GM23248 (cell line): ENCODE results near the gene MIEN1. TPM values are rescaled to one million over a fixed set of nuclear protein-coding genes. Genes with fewer than 3 reads are reported as not detected.

Experiments
- DNase-seq: peaks from one replicate; pipeline ENCODE4 v3.0.0-alpha.2; 2015
- H2AFZ ChIP-seq: fragments of 200-600 bp; sonication (generic); 2 replicates; pipeline ENCODE4 v1.6.1; 2016; ENCODE audit warnings: antibody characterized with exemption
- H3F3A ChIP-seq: fragments of 200-600 bp; sonication (generic); 2 replicates; pipeline ENCODE4 v1.6.1; 2016; ENCODE audit warnings: mild to moderate bottlenecking, antibody characterized with exemption, mixed run types; ENCODE audit not compliant: insufficient read depth
- H3K27ac ChIP-seq: fragments of 200-600 bp; sonication (generic); 2 replicates; pipeline ENCODE4 v1.5.1; 2016; ENCODE audit warnings: mild to moderate bottlenecking
- H3K27me3 ChIP-seq: fragments of 200-600 bp; sonication (generic); replicated peaks from 2 replicates; pipeline ENCODE4 v1.6.1; 2016; ENCODE audit warnings: mild to moderate bottlenecking; ENCODE audit not compliant: insufficient read depth
- H3K36me3 ChIP-seq: fragments of 200-600 bp; sonication (generic); 2 replicates; pipeline ENCODE4 v1.6.1; 2016; ENCODE audit warnings: low read depth, mild to moderate bottlenecking
- H3K4me1 ChIP-seq: fragments of 200-600 bp; sonication (generic); 2 replicates; pipeline ENCODE4 v1.6.1; 2016; ENCODE audit warnings: mild to moderate bottlenecking; ENCODE audit not compliant: insufficient read depth
- H3K4me2 ChIP-seq: fragments of 200-600 bp; sonication (generic); one replicate; pipeline ENCODE4 v1.6.1; 2016; ENCODE audit warnings: mild to moderate bottlenecking; ENCODE audit not compliant: unreplicated experiment
- H3K4me3 ChIP-seq: fragments of 200-600 bp; sonication (generic); 2 replicates; pipeline ENCODE4 v1.5.1; 2016; ENCODE audit warnings: mild to moderate bottlenecking
- H3K79me2 ChIP-seq: fragments of 200-600 bp; sonication (generic); 2 replicates; pipeline ENCODE4 v1.6.1; 2016; ENCODE audit warnings: mild to moderate bottlenecking; ENCODE audit not compliant: insufficient read depth
- H3K9ac ChIP-seq: fragments of 200-600 bp; sonication (generic); 2 replicates; pipeline ENCODE4 v1.6.1; 2016; ENCODE audit warnings: mild to moderate bottlenecking
- H3K9me2 ChIP-seq: fragments of 200-600 bp; sonication (generic); 2 replicates; pipeline ENCODE4 v1.6.1; 2016; ENCODE audit warnings: mixed run types, mild to moderate bottlenecking, moderate library complexity; ENCODE audit not compliant: insufficient read depth
- H3K9me3 ChIP-seq: fragments of 200-600 bp; sonication (generic); one replicate; pipeline ENCODE4 v1.6.1; 2017; ENCODE audit warnings: low read depth
- H4K20me1 ChIP-seq: fragments of 200-600 bp; sonication (generic); 2 replicates; pipeline ENCODE4 v1.6.0; 2016; ENCODE audit not compliant: insufficient read depth
- EZH2 ChIP-seq: fragments of 200-600 bp; sonication (generic); IDR thresholded peaks from 2 replicates; pipeline ENCODE4 v1.6.1; 2018; ENCODE audit warnings: antibody characterized with exemption, mild to moderate bottlenecking; ENCODE audit not compliant: insufficient read depth, poor library complexity, severe bottlenecking
- EZH2phosphoT487 ChIP-seq: fragments of 200-600 bp; sonication (generic); IDR thresholded peaks from 2 replicates; pipeline ENCODE4 v1.6.1; 2018; ENCODE audit warnings: antibody characterized with exemption, moderate library complexity, mild to moderate bottlenecking, low read depth; ENCODE audit not compliant: insufficient read depth
- WGBS, 2 experiments: methylation state at CpG; one replicate each; pipeline ENCODE4 v1.1.6; 2015 to 2017; ENCODE audit warnings: low lambda C conversion rate in 2 of 2, low coverage in 1 of 2; ENCODE audit errors: missing lambda C conversion rate in 2 of 2; 5-methylcytosine and 5-hydroxymethylcytosine counted together
- in situ Hi-C: fragments of 300-500 bp; cut with MboI; formaldehyde crosslinking; loops from 2 replicates; pipeline ENCODE4 v1.15.0; 2020
- microRNA-seq: library from miRNA; unstranded; fragments of <30 nt; microRNA quantifications from one replicate; pipeline ENCODE4, GENCODE V29; 2016; ENCODE audit warnings: borderline number of aligned reads
- polyA plus RNA-seq: library from polyadenylated mRNA; unstranded; fragments of >200 nt; fragmentation: Nextera tagmentation; extraction: Ambion mirVana; gene quantifications from 2 replicates; pipeline ENCODE4 v1.2.1, GENCODE V29; 2016
- small RNA-seq: library from RNA; depleted of rRNA; stranded (forward); fragments of <200 nt; gene quantifications from one replicate; pipeline ENCODE3, GENCODE V24; 2014; ENCODE audit warnings: low read depth, low replicate concordance
- total RNA-seq: library from RNA; depleted of rRNA; stranded (reverse); fragments of >200 nt; shearing (Covaris generic); gene quantifications from 2 replicates; pipeline ENCODE4 v1.2.3, GENCODE V29; 2014; rRNA removed

MIEN1 gene
- total and polyA plus RNA-seq, 2 experiments from 2014 or later: 33.6 to 85.4 TPM

GRCh38 chr17:39683295-39683939 lies 46.9 kb downstream of the MIEN1 start:
- DNase-seq: no peak
- Histone ChIP-seq H3K4me3 (no peak overlapping the region), H3F3A (peaks cover 12% of the 10 kb centered on the region), H3K9me2 (0 out of 2 replicates have a peak, but pooled peaks cover under 1% of the 10 kb centered on the region), H3K27me3 (no peaks in the 10 kb centered on the region), H3K9me3 (no peaks in the 10 kb centered on the region), H3K79me2 (no peaks in the 10 kb centered on the region), H4K20me1 (no peaks in the 10 kb centered on the region), H2AFZ (no peak overlapping the region), H3K27ac (no peak overlapping the region), H3K4me2 (no peak overlapping the region), H3K36me3 (no peaks in the 10 kb centered on the region), H3K4me1 (peaks cover 1% of the 10 kb centered on the region; the same call in 1 of the 2 replicates), H3K9ac (no peak overlapping the region)
- WGBS, 2 experiments: 90 to 94% methylated on average over 9 of the region's 9 CpGs
- TF ChIP-seq EZH2phosphoT487: no peak
- in situ Hi-C loops: no loop called here

DNA sequence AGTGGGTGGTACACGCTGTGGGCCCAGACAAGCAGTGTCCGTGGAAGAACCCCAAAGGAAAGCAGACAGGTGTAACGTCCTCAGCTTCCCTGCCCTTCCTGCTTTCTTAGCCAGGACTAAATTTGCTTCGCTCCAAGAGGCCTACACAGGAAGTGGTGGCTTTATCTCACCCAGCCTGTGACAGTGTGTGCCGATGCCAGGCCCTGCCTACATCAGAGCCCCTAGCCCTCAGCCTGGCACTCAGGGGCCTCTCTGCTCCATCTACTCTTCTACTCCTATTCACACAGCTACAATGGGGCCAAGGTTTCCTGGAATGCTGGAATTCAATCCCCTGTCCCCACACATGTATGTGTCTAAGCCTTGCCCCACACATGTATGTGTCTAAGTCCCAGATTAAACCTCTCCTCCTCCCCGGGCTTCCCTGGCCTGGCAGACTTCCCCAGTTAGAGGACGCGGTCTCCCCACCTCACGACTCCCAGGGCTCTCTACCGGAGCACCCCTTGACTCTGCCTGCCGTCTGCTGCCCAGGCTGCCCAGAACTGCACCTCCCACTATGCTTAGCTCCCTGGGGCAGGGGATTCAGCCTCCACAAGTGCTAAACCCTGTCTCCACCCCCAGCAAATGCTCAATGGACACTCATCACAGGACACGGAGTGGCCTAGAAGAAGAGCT lies 50.7 kb downstream of the MIEN1 start:
- TF ChIP-seq EZH2phosphoT487: no peak
- TF ChIP-seq EZH2: no peak
- Histone ChIP-seq H3K9me2 (no peaks in the 10 kb centered on the region), H2AFZ (no peak overlapping the region), H4K20me1 (no peaks in the 10 kb centered on the region), H3K36me3 (no peaks in the 10 kb centered on the region), H3K79me2 (no peaks in the 10 kb centered on the region), H3K9ac (no peak overlapping the region), H3K4me2 (no peak overlapping the region), H3K27me3 (no peaks in the 10 kb centered on the region), H3F3A (no peaks in the 10 kb centered on the region), H3K4me3 (no peak overlapping the region), H3K27ac (no peak overlapping the region), H3K9me3 (no peaks in the 10 kb centered on the region), H3K4me1 (no peaks in the 10 kb centered on the region)
- 78 to 80% methylated on average over 12 of the region's 12 CpGs for WGBS, 2 experiments
- in situ Hi-C loops: no loop called here
- DNase-seq: no peak

Small RNA genes lying within 50 kb of the gene (microRNA-seq; reads per million reads assigned to microRNA genes)
- 3.1 reads per million for gene MIR4728

Small RNA genes lying within 50 kb of the gene (small RNA-seq; reads per million reads assigned to genes)
- not detected for gene MIR4728

Other genes starting within 250 kb of the MIEN1 start
- gene NEUROD2, start 122.6 kb downstream of the MIEN1 start, total RNA-seq: not detected in 2 replicates
- gene NEUROD2, start 122.6 kb downstream of the MIEN1 start, polyA plus RNA-seq: not detected in 2 replicates
- gene PPP1R1B, start 103.6 kb downstream of the MIEN1 start, total RNA-seq: not detected in 2 replicates
- gene PPP1R1B, start 103.6 kb downstream of the MIEN1 start, polyA plus RNA-seq: not detected in 2 replicates
- gene STARD3, start 93.4 kb downstream of the MIEN1 start, total RNA-seq: 34.0 and 41.0 TPM in 2 replicates
- gene STARD3, start 93.4 kb downstream of the MIEN1 start, polyA plus RNA-seq: 32.3 and 34.1 TPM in 2 replicates
- gene TCAP, start 65.2 kb downstream of the MIEN1 start, total RNA-seq: 0.43 TPM in 1 of 2 replicates, not detected in the other
- gene TCAP, start 65.2 kb downstream of the MIEN1 start, polyA plus RNA-seq: not detected in 2 replicates
- not detected in 2 replicates for gene PNMT, start 62.1 kb downstream of the MIEN1 start, total RNA-seq
- gene PNMT, start 62.1 kb downstream of the MIEN1 start, polyA plus RNA-seq: not detected in 2 replicates
- gene PGAP3, start 42.5 kb downstream of the MIEN1 start, total RNA-seq: 14.2 and 15.3 TPM in 2 replicates
- 9.2 and 10.6 TPM in 2 replicates for gene PGAP3, start 42.5 kb downstream of the MIEN1 start, polyA plus RNA-seq
- 45.8 and 55.4 TPM in 2 replicates for gene ERBB2, start 30.5 kb downstream of the MIEN1 start, total RNA-seq
- 28.5 and 30.3 TPM in 2 replicates for gene ERBB2, start 30.5 kb downstream of the MIEN1 start, polyA plus RNA-seq
- gene GRB7, start 7.4 kb upstream of the MIEN1 start, total RNA-seq: 0.25 TPM in 1 of 2 replicates, not detected in the other
- not detected in 2 replicates for gene GRB7, start 7.4 kb upstream of the MIEN1 start, polyA plus RNA-seq
- gene IKZF3, start 133.8 kb upstream of the MIEN1 start, total RNA-seq: not detected in 2 replicates
- 0.09 and 0.11 TPM in 2 replicates for gene IKZF3, start 133.8 kb upstream of the MIEN1 start, polyA plus RNA-seq
- not detected in 2 replicates for gene ZPBP2, start 137.7 kb upstream of the MIEN1 start, total RNA-seq
- gene ZPBP2, start 137.7 kb upstream of the MIEN1 start, polyA plus RNA-seq: not detected in 2 replicates
- gene GSDMB, start 188.1 kb upstream of the MIEN1 start, total RNA-seq: 2.1 and 2.5 TPM in 2 replicates
- gene GSDMB, start 188.1 kb upstream of the MIEN1 start, polyA plus RNA-seq: 1.8 TPM in 2 replicates
- 60.4 and 66.0 TPM in 2 replicates for gene ORMDL3, start 197.1 kb upstream of the MIEN1 start, total RNA-seq
- gene ORMDL3, start 197.1 kb upstream of the MIEN1 start, polyA plus RNA-seq: 12.0 and 13.2 TPM in 2 replicates
- gene LRRC3C, start 197.2 kb upstream of the MIEN1 start, total RNA-seq: not detected in 2 replicates
- gene LRRC3C, start 197.2 kb upstream of the MIEN1 start, polyA plus RNA-seq: not detected in 2 replicates
- not detected in 2 replicates for gene GSDMA, start 232.5 kb upstream of the MIEN1 start, total RNA-seq
- 0.09 and 0.21 TPM in 2 replicates for gene GSDMA, start 232.5 kb upstream of the MIEN1 start, polyA plus RNA-seq